BE2C (cell line): ENCODE results near the gene CACNA1F.

Experiments used
- DNase-seq: peaks from one replicate; pipeline ENCODE4 v3.0.0-alpha.2; 2020
- H3K27me3 ChIP-seq: fragments of 250-450 bp; sonication (Bioruptor Pico); 2 replicates; pipeline ENCODE4 v1.5.1; 2020; ENCODE audit warnings: mild to moderate bottlenecking
- H3K36me3 ChIP-seq: fragments of 250-450 bp; sonication (Bioruptor Pico); 2 replicates; pipeline ENCODE4 v1.5.1; 2020; ENCODE audit warnings: mild to moderate bottlenecking
- H3K4me1 ChIP-seq: fragments of 250-450 bp; sonication (Bioruptor Pico); 2 replicates; pipeline ENCODE4 v1.5.1; 2020
- H3K4me3 ChIP-seq: 2 replicates; pipeline ENCODE4 v1.5.1; 2011; ENCODE audit warnings: low read depth, low read length
- H3K9me3 ChIP-seq: fragments of 250-450 bp; sonication (Bioruptor Pico); 2 replicates; pipeline ENCODE4 v1.5.1; 2020
- CTCF ChIP-seq: IDR thresholded peaks from 2 replicates; pipeline ENCODE4 v1.5.1; 2012; ENCODE audit warnings: mild to moderate bottlenecking, low read depth, low read length

The CACNA1F gene

GRCh38 chrX:49184294-49185281 lies 48.6 kb downstream of the CACNA1F start:
- no peak for TF ChIP-seq CTCF
- no peaks in the 10 kb centered on the region for H3K27me3 ChIP-seq
- no peaks in the 10 kb centered on the region for H3K36me3 ChIP-seq
- H3K4me3 ChIP-seq: peak overlapping the region; percentile 43
- no peaks in the 10 kb centered on the region; the same call in 1 of the 2 replicates for H3K4me1 ChIP-seq
- no peaks in the 10 kb centered on the region for H3K9me3 ChIP-seq
- DNase-seq: peak; percentile 98

DNA sequence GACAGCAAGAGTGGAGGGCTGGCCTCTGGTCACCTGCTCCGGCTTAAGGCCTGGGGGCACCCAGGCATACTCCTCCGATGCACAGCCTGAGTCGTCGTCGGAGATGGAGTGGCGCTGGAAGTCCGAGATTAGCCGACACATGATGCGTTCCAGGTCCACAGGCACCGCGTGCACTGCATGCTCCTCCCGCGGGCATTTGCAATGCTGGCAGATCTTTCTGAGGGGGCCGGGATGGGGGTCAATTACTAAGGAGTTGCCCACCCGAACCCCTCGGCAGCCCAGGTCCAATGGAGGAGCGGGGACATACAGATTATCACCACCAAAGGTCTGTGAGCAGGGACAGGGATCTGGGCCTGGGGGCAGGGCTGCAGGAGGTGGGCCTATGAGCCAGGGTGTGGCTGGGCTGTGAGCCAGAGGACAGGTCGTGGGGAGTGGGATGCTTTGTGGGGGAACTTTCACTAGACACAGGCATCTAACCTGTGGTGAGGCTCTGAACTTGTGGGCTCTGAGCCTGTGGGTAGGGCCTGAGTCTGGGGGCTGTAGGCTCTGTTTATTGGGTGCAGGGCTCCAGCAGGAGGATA lies 49.3 kb downstream of the CACNA1F start:
- no peak for TF ChIP-seq CTCF
- no peaks in the 10 kb centered on the region; the same call in 1 of the 2 replicates for H3K4me1 ChIP-seq
- DNase-seq: peak; percentile 61
- H3K4me3 ChIP-seq: peak overlapping the region; percentile 33
- no peaks in the 10 kb centered on the region for H3K27me3 ChIP-seq
- H3K9me3 ChIP-seq: no peaks in the 10 kb centered on the region
- no peaks in the 10 kb centered on the region for H3K36me3 ChIP-seq

DNA sequence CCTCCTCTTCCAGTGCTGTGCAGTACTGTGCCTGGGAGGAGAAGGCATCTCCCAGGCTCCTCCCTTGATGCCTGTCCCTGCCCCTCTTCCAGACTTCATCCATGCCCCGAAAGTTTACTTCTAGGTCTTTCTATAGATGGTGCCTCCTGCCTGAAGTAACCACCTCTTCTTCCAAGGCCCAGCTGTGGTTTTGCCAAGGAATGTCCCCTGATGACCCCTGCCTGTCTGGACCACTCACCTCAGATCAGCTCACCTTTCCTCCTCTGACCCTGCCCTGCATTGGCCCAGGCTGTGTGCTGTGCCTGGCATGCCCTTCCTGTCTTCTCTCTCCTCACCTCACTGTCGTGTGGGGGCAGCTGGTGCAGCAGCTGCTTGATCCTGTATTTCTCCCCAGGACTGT lies 53.8 kb downstream of the CACNA1F start:
- H3K36me3 ChIP-seq: no peaks in the 10 kb centered on the region; the same call in 1 of the 2 replicates
- TF ChIP-seq CTCF: no peak
- no peaks in the 10 kb centered on the region for H3K27me3 ChIP-seq
- no peaks in the 10 kb centered on the region; the same call in 1 of the 2 replicates for H3K4me1 ChIP-seq
- no peak for DNase-seq
- H3K4me3 ChIP-seq: no peak overlapping the region
- H3K9me3 ChIP-seq: no peaks in the 10 kb centered on the region

DNA sequence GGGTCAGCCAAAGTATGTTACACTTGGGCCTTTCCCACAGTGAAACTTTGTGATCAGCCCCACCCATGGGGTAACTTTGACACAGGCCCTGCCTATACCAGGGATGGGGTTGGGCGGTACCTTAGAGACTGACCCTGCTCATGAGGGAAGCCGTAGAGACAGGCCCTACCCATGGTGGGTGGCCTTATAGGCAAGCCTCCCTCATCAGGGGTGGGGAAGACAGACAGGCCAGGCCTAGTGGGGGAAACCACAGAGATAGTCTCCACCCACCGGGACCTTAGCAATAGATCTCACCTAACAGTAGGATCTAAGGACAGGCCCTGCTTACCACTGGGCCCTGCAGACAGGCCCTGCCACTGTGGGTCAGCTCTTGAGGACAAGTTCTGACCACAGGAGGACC lies 54.6 kb downstream of the CACNA1F start:
- Histone ChIP-seq H3K9me3 (no peaks in the 10 kb centered on the region), H3K4me3 (no peak overlapping the region), H3K27me3 (no peaks in the 10 kb centered on the region), H3K36me3 (no peaks in the 10 kb centered on the region; the same call in 1 of the 2 replicates), H3K4me1 (no peaks in the 10 kb centered on the region; the same call in 1 of the 2 replicates)
- TF ChIP-seq CTCF: no peak
- DNase-seq: no peak

DNA sequence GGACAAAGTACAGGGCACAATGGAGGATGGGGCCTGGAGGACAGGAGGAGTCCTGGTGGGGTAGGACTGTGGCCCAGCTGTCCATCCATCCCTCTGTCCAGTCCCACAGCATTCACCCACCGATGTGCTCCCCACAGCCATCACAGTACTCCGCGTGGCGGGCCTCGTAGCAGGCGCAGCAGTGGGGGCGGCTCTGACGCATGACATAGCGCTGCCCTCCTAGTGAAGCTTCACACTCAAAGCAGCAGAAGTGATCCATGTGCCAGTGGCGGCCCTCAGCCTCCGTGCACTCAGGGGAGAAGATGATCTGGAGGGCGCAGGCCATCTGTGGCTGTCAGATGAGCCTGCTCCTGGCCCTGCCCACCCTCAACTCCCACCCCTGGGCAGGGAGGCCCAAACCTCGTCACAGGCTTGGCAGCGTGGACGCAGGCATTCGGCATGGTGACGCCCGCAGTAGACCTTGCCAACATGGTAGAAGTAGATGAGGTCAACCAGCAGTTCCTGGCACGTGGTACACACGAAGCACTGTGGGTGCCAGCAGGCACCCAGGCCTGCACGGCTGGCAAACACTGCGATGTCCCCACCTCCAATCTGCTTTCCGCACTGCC lies 55.2 kb downstream of the CACNA1F start:
- H3K9me3 ChIP-seq: no peaks in the 10 kb centered on the region
- no peak for DNase-seq
- no peaks in the 10 kb centered on the region; the same call in none of the 2 replicates for H3K36me3 ChIP-seq
- no peak for TF ChIP-seq CTCF
- no peaks in the 10 kb centered on the region for H3K27me3 ChIP-seq
- no peak overlapping the region for H3K4me3 ChIP-seq
- no peaks in the 10 kb centered on the region for H3K4me1 ChIP-seq
